IMR-90 (cell line): ENCODE measurements around the gene ROCK2.

Source experiments
- CEBPB ChIP-seq: IDR thresholded peaks from 2 replicates; pipeline ENCODE4 v1.6.1; 2012; ENCODE audit warnings: low read depth, low read length, improper control_type of control experiment
- POLR2A ChIP-seq: IDR thresholded peaks from 2 replicates; pipeline ENCODE4 v1.6.1; 2012; ENCODE audit warnings: mild to moderate bottlenecking, low read depth, low read length
- RFX5 ChIP-seq: IDR thresholded peaks from 2 replicates; pipeline ENCODE4 v1.8.0; 2012; ENCODE audit warnings: low read depth, mild to moderate bottlenecking, low read length, moderate library complexity
- TF ChIP-seq, protein P1 (sequence below): conservative IDR thresholded peaks from 2 replicates; pipeline ENCODE4 v1.5.1; 2012; ENCODE audit warnings: mild to moderate bottlenecking, low read depth, low read length, improper control_type of control experiment

DNA sequence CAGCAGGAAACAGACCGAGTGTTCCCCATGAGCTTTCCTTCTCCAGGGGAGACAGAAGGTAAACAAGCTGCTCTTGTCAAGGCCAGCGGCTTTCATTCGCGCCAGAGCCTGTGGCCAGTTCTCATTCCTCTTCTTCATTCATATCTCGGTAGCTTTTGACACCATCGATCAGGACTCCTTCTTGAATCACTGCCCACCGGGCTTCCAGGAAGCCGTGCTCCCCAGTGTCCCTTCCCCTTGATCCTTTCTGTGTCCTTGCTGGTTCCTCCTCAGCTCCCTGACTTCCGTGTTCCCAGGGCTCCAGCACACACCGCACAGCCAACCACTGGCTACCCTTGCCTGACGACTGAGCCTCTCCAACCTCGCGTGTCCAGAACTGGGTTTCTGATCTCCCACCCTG, 175.1 kb downstream of the ROCK2 start:
- TF ChIP-seq RFX5 (no peak), POLR2A (no peak), CEBPB (no peak)
- TF ChIP-seq, protein P1, sequence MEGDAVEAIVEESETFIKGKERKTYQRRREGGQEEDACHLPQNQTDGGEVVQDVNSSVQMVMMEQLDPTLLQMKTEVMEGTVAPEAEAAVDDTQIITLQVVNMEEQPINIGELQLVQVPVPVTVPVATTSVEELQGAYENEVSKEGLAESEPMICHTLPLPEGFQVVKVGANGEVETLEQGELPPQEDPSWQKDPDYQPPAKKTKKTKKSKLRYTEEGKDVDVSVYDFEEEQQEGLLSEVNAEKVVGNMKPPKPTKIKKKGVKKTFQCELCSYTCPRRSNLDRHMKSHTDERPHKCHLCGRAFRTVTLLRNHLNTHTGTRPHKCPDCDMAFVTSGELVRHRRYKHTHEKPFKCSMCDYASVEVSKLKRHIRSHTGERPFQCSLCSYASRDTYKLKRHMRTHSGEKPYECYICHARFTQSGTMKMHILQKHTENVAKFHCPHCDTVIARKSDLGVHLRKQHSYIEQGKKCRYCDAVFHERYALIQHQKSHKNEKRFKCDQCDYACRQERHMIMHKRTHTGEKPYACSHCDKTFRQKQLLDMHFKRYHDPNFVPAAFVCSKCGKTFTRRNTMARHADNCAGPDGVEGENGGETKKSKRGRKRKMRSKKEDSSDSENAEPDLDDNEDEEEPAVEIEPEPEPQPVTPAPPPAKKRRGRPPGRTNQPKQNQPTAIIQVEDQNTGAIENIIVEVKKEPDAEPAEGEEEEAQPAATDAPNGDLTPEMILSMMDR = no peak
